Testis (tissue), 3 donors: ENCODE results near the gene TRIO. TPM values are rescaled to one million over a fixed set of nuclear protein-coding genes. Genes with fewer than 3 reads are reported as not detected.
A peak's percentile ranks its signal among the peaks of the same experiment; 100 is the strongest.

Source experiments
- DNase-seq: peaks from one replicate; pipeline ENCODE4 v3.0.0-alpha.2; 2019
- H3K27ac ChIP-seq, 2 donors: fragments of 200-600 bp; sonication (generic); one replicate each; pipeline ENCODE4 v1.5.1; 2019
- H3K27me3 ChIP-seq: fragments of 200-600 bp; sonication (generic); one replicate; pipeline ENCODE4 v1.5.1; 2019
- H3K36me3 ChIP-seq: fragments of 200-600 bp; sonication (generic); one replicate; pipeline ENCODE4 v1.5.1; 2017; ENCODE audit warnings: low read depth; ENCODE audit errors: missing control alignments
- H3K4me1 ChIP-seq: fragments of 200-600 bp; sonication (generic); one replicate; pipeline ENCODE4 v1.5.1; 2019
- H3K4me3 ChIP-seq, 2 donors: fragments of 200-600 bp; sonication (generic); one replicate each; pipeline ENCODE4 v1.5.1; 2017 to 2019
- H3K9me3 ChIP-seq: fragments of 200-600 bp; sonication (generic); one replicate; pipeline ENCODE4 v1.5.1; 2017
- CTCF ChIP-seq, 3 experiments: fragments of 450-650 bp in 2 of 3; fragments of 200-600 bp in 1 of 3; sonication (generic) in 1 of 3; IDR thresholded peaks; one replicate each; pipeline ENCODE4 v1.5.1; 2016 to 2019; ENCODE audit warnings: antibody characterized with exemption in 3 of 3, mild to moderate bottlenecking in 2 of 3, moderate library complexity in 1 of 3
- POLR2A ChIP-seq: fragments of 450-650 bp; IDR thresholded peaks from one replicate; pipeline ENCODE4 v1.6.1; 2017; ENCODE audit warnings: antibody characterized with exemption, mild to moderate bottlenecking, moderate library complexity
- WGBS, 2 donors: methylation state at CpG; one replicate each; pipeline ENCODE4 v1.1.5; 2018; 5-methylcytosine and 5-hydroxymethylcytosine counted together
- intact Hi-C: fragments of 100-400 bp; cut with DNase I; formaldehyde crosslinking; loops from one replicate; pipeline ENCODE4 v1.15.1; 2023; ENCODE audit warnings: low total_unique reads
- polyA plus RNA-seq: library from polyadenylated mRNA; stranded (reverse); fragments of 350-450 nt; fragmentation: Illumina TruSeq; extraction: RNeasy Lipid Tissue Mini Kit (QIAGEN cat#74804); gene quantifications from one replicate; pipeline ENCODE4 v1.2.3, GENCODE V29; 2014; ENCODE audit warnings: low read depth, low replicate concordance; ENCODE audit not compliant: insufficient read depth
- total RNA-seq, 2 donors: library from RNA; depleted of rRNA; stranded (reverse); fragments of >200 nt; gene quantifications; one replicate each; pipeline ENCODE4 v1.2.3, GENCODE V29; 2016

The TRIO gene
- total and polyA plus RNA-seq, 3 donors from 2014 or later = 47.2 to 295 (median 249) TPM

- Histone ChIP-seq H3K9me3 (no peaks in the 10 kb centered on the region), H3K4me1 (peaks cover 19% of the 10 kb centered on the region), H3K4me3 (no peak overlapping the region), H3K27ac (peak overlapping the region; percentile 13 to 54), H3K36me3 (no peaks in the 10 kb centered on the region), H3K27me3 (no peaks in the 10 kb centered on the region)
- intact Hi-C loops = no loop called here
- TF ChIP-seq POLR2A = no peak
- TF ChIP-seq CTCF (IDR thresholded peaks at IDR 0.05) = no peak
- no peak for DNase-seq
- 65 to 69% methylated on average over 2 of the region's 2 CpGs for WGBS, 2 donors
These were observed 310.3 kb downstream of the TRIO start for GRCh38 chr5:14453481-14453880.

GRCh38 chr5:14455814-14456321 is 312.7 kb downstream of the TRIO start:
- no peak for DNase-seq
- 98 to 100% methylated on average over 6 to 25 of the region's 26 CpGs for WGBS, 2 donors
- TF ChIP-seq CTCF (IDR thresholded peaks at IDR 0.05) (no peak), POLR2A (no peak)
- H3K36me3 ChIP-seq = no peaks in the 10 kb centered on the region
- H3K9me3 ChIP-seq = no peaks in the 10 kb centered on the region
- intact Hi-C loops = no loop called here
- H3K4me1 ChIP-seq = peaks cover 7% of the 10 kb centered on the region
- H3K27ac ChIP-seq = no peak overlapping the region
- H3K27me3 ChIP-seq = no peaks in the 10 kb centered on the region
- H3K4me3 ChIP-seq = no peak overlapping the region

GRCh38 chr5:14457476-14457875 is 314.3 kb downstream of the TRIO start:
- H3K27me3 ChIP-seq = no peaks in the 10 kb centered on the region
- no peak for TF ChIP-seq POLR2A
- 79% methylated on average over 7 of the region's 7 CpGs for WGBS, 2 donors
- no peak for DNase-seq
- no peaks in the 10 kb centered on the region for H3K9me3 ChIP-seq
- H3K27ac ChIP-seq = no peak overlapping the region
- H3K36me3 ChIP-seq = no peaks in the 10 kb centered on the region
- H3K4me1 ChIP-seq = peaks cover 7% of the 10 kb centered on the region
- intact Hi-C loops = no loop called here
- no peak overlapping the region for H3K4me3 ChIP-seq

GRCh38 chr5:14458414-14458813 is 315.3 kb downstream of the TRIO start:
- Histone ChIP-seq H3K36me3 (no peaks in the 10 kb centered on the region), H3K9me3 (no peaks in the 10 kb centered on the region), H3K27ac (no peak overlapping the region), H3K4me1 (peaks cover under 1% of the 10 kb centered on the region), H3K4me3 (no peak overlapping the region), H3K27me3 (no peaks in the 10 kb centered on the region)
- DNase-seq = no peak
- intact Hi-C loops = no loop called here
- no peak for TF ChIP-seq CTCF (IDR thresholded peaks at IDR 0.05)
- no peak for TF ChIP-seq POLR2A
- 62 to 77% methylated on average over 3 of the region's 3 CpGs for WGBS, 2 donors

GRCh38 chr5:14460844-14461398 is 317.8 kb downstream of the TRIO start:
- WGBS, 2 donors = 81 to 82% methylated on average over 45 to 46 of the region's 46 CpGs
- no peak overlapping the region for H3K27ac ChIP-seq
- no peaks in the 10 kb centered on the region for H3K9me3 ChIP-seq
- TF ChIP-seq CTCF (IDR thresholded peaks at IDR 0.05) (no peak), POLR2A (no peak)
- peak overlapping the region in 1 of 2 donors; percentile 0 for H3K4me3 ChIP-seq
- H3K36me3 ChIP-seq = no peaks in the 10 kb centered on the region
- intact Hi-C loops = no loop called here
- H3K4me1 ChIP-seq = peaks cover 5% of the 10 kb centered on the region
- no peaks in the 10 kb centered on the region for H3K27me3 ChIP-seq
- no peak for DNase-seq
